Nucleus accumbens (tissue), 56 donors: ENCODE data around the gene GPS1.

ENCODE experiments used
- DNase-seq, 56 donors: peaks; one replicate each; lab custom pipeline; 2025; lab: John Stamatoyannopoulos, UW

GPS1 gene

DNA sequence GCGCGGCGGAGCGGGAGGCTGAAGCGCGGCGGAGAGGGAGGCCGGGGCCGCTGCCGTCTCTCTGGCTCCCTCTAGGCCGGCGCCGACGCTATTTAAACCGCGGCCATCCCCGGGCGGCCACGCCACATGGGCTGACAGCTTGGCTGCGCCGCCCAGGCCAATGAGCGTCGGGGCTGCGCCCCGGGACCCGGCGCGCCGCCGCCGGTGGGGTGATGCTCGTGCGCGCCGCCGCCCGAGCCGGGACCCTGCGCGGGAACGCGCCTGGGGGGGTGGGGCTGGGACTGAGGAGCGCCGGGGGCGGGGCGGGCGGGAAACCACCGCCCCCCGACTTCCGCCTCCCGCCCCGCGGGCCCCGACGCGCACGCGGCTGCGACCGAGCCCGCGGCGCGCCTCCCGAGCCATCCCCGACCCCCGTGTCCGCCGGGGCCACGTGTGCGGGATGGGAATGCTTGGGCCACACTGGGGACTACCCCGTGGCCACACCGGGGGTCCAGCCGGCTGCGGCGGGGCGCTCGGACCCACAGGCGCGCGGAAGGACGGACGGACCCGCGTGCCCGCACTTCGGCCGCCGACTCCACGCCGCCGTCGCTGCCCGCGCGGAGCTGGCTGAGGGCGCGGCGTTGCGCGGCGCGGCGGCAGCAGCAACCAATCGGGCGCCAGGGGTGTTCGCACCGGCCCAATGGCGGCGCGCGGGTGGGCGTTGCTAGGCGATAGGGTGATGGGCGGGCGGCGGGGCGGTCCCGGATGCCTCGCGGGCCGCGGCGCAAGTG is 46.7 kb downstream of the GPS1 start, which contains the start of gene FASN:
FASN (minus strand) TSS at position 68 of the 770 bp plus-strand sequence. CDS start 1,791 bp downstream, outside the sequence.
- DNase-seq, result peak in 55 of 56 donors; percentile 57 to 95 (median 88)

DNA sequence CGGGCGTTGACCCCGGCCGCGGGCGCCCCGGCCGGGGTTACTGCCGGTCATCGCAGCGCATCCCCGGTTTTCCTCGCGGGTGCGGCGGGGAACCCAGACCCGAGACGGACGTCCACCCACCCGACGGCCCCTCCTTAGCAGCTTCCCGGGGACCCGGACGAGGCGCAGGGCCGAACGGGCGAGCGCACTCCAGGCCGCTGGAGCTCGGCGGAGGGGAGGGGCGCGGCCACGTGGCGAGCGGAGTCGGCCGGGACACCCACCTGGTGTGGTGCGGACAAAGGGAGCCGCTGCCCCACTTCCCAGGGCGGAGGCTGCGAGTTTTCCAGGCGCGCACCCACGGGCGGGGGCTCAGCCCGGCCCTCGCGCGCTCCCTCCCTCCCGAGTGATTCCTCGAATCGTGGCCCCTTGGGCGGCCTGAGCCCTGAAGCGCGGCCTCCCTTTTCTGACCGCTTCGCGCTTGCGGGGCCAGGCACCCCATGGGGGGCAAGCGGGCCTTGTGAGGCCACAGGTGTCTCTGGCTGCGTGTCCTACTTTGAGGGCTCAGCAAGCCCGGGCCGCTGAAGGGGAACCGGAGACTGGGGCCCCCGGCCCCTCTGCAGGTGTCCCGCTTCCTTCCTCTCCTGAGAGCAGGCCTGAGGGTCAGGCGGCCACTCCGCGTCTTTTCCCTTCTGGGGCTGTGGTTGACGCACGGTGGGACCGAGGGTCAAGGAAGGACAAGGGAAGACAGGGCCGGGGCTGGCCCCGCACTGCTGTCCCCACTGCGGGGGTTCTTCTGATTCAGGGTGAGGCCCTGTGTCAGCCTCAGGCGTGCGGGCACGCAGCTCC is 47.5 kb downstream of the GPS1 start:
- peak in 8 of 56 donors; percentile 53 to 80 (median 72) for DNase-seq

- no peak for DNase-seq
These were observed 49.0 kb downstream of the GPS1 start for GRCh38 chr17:82100502-82101298.

- DNase-seq, result peak in 1 of 56 donors; percentile 22
These were observed 49.6 kb downstream of the GPS1 start for GRCh38 chr17:82101301-82101715.

- peak in 16 of 56 donors; percentile 10 to 63 (median 27) for DNase-seq
These were observed 50.3 kb downstream of the GPS1 start for GRCh38 chr17:82101767-82102679.

- DNase-seq, result peak in 29 of 56 donors; percentile 2 to 64 (median 39)
These were observed 52.1 kb downstream of the GPS1 start for GRCh38 chr17:82103553-82104451.

DNA sequence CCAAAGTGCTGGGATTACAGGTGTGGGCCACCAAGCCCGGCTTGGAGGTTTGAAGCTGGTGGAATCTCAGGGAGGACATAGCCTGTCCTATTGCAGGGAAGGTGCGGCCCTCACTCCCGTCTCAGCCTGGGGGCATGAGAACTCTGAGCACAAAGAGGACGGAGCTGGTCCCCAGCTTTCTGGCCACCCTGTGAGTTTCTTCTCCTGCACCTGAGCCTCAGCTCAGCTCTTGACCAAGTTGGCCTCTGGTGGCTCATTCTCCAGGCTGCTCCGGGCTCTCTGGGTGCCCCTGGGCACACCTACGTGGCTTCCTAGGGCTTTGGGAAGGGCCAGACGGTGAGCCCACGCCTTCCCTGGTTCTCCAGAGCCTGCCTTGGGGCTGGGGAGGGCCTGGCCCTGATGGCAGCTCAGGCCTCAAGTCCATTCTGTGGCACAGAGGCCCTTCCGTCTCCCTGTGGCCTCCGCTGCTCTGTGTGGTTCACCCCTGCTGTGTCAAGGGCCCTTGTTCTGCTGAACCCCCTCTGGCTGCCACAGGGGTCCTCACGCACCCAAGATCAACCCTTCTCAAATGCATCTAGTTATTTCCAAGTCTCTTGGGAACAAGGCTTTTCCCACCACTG is 53.2 kb downstream of the GPS1 start:
- DNase-seq, result no peak

GRCh38 chr17:82105417-82105881 is 53.8 kb downstream of the GPS1 start:
- DNase-seq, result no peak

DNA sequence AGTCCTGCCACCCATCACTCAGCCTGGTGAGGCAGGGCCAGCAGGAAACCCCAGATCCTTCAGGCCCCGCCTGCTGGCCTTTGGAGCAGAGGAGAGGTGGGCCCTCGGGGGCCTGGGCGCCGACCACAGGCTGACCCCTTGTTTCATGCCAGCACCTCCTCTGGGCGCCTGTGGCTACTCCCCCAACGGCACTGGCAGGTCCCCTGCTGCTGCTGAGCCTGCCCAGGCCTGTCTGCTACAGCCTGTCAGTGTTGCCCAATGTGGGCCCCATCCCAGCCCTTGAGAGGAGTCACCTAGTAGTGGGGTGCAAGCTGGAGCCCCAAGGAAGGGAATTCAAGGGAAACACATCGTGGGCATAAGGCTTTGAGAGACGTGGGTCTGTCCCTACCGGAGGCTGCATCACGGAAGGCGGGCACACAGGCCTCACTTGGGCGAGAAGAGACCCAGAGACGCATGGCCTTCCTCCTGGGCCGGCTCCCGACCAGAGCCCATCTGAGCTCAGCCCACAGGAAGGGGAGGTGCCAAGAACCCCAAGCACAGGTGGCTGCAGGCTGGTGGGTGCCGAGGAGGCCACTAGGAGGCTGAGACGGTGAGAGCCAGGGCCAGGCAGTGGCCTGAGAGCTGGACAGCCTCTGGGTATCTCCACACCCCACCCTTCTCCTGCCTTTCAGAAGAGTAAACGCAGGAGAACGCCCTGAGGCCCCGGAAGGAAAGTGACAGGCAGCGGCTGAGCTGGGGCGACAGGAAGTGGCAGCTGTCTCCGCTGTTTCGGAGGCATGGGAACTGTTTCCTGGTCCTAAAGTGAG is 54.4 kb downstream of the GPS1 start:
- peak in 6 of 56 donors; percentile 19 to 57 (median 30) for DNase-seq

DNA sequence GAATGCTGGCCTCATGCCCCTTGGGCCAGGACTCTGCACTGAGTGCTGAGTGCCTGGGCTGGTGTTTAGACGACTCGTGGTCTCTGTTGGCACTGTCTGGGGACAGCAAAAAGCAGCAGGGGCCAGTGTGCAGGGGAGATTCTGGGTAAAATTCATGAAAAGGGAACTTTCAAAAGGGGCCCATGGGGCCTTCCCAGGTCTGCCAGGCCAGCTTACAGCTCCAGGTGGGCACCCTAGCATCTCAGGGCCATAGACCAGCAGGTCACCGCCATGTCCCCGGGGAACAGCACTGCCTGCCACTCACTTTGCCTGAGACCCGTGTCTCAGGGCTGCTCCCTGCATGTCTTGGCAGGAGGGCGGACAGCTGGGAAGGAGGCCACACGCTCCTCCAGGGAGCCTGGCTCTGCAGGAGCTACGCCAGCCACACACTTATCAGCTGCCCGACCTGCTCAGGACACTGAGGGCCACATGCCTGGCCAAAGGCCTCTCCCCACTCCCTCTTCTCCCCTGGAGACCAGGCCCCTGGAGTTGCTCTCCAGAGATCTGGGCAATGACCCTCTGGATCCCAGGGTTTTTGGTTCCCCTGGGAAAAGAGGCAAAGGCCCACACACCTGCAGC is 55.1 kb downstream of the GPS1 start:
- peak in 10 of 56 donors; percentile 14 to 55 (median 32) for DNase-seq
